ENCODE data around the gene C4orf54. TPM values are rescaled to one million over a fixed set of nuclear protein-coding genes. Genes with fewer than 3 reads are reported as not detected.

The C4orf54 gene
- total and polyA plus RNA-seq, 2 of the 4 experiments (the other 2 are of a cell fraction), result not detected

DNA sequence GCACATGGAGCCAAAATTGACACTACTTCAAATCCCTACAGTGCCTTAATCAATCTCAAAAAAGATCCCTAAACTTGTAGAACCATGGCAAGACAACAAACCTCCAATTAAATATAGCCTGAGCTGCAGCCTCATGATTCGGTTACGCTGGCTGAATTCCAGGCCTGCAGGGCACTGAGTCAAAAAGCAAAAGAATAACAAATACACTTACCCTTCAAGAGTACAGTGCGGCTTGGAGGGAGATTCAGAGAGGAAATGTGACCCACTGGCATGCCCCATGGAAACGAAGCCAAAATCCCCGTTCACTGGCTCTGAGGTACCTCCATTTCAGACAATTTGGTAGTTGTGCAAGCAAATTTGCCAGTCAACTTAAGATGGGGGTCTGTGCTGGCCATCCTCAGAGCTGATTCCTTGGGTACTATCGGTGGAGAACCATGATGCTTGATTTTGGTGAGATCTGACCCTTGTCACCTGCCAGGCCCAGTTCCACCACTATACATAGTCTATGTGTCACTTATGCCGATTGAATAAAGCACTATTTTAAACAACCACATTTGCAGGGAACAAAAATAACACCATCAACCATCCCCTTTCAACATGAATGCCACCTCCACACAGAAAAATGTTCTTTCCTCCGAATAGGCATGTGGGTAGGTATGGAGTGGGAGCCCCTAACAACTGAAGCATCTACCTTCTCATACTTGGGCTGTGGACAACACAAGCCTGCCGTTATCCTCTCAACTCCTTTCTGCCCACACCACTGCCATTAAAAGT, 2.1 kb downstream of the C4orf54 start:
- Histone ChIP-seq H3K27me3 (ENCODE audit: control insufficient read depth, insufficient read depth, low read length) (no peaks in the 10 kb centered on the region), H3K56ac (ENCODE audit: extremely low read depth, insufficient read depth, low read length) (no peak overlapping the region), H3K9me3 (ENCODE audit: control insufficient read depth, insufficient read depth, low read length) (no peaks in the 10 kb centered on the region; the same call in 1 of the 2 replicates), H3K79me1 (ENCODE audit: low read depth in 1 of 2, low read length in 2 of 2) (no peaks in the 10 kb centered on the region), H3K9ac (ENCODE audit: low read depth, low read length) (no peak overlapping the region), H2BK15ac (ENCODE audit: low read depth, low read length) (no peak overlapping the region), H2AFZ (replicated peaks; ENCODE audit: low read length, poor library complexity) (no peak overlapping the region), H2BK120ac (ENCODE audit: low read depth, low read length) (no peak overlapping the region), H3K4me1 (ENCODE audit: control insufficient read depth, insufficient read depth, low read length) (peaks cover 2% of the 10 kb centered on the region; the same call in 1 of the 2 replicates), H3K18ac (ENCODE audit: low read depth, low read length) (no peak overlapping the region), H3K36me3 (ENCODE audit: control insufficient read depth, insufficient read depth, low read length) (no peaks in the 10 kb centered on the region), H4K8ac (ENCODE audit: low read depth in 2 of 2, low read length in 2 of 2) (no peak overlapping the region), H3K9me1 (ENCODE audit: insufficient read depth, low read length) (no peaks in the 10 kb centered on the region), H3K27ac (ENCODE audit: insufficient read depth, low read length) (no peak overlapping the region), H2BK20ac (ENCODE audit: low read depth, low read length) (no peak overlapping the region), H2AK9ac (replicated peaks; ENCODE audit: low read depth, low read length, poor library complexity) (no peak overlapping the region), H4K5ac (ENCODE audit: low read depth, low read length) (no peak overlapping the region), H3K23ac (ENCODE audit: low read depth, low read length) (no peak overlapping the region), H2AK5ac (ENCODE audit: low read depth, low read length) (no peak overlapping the region), H3K4ac (ENCODE audit: low read depth, low read length) (no peak overlapping the region), H2BK5ac (ENCODE audit: low read depth, low read length, poor library complexity, severe bottlenecking) (no peak overlapping the region), H3K14ac (replicated peaks; ENCODE audit: low read depth, low read length) (no peak overlapping the region), H3K4me2 (ENCODE audit: low read depth, low read length) (0 out of 2 replicates have a peak overlapping the region, but pooled peaks have one; percentile 27), H4K91ac (ENCODE audit: insufficient read depth, low read depth, low read length) (no peak overlapping the region), H3K4me3 (ENCODE audit: insufficient read depth, low read depth, low read length) (no peak overlapping the region), H4K20me1 (ENCODE audit: insufficient read depth, low read length) (no peaks in the 10 kb centered on the region)
- ChIA-PET CTCF (no interaction called here), POLR2A (ENCODE audit: unreplicated experiment) (no interaction called here)
- intact Hi-C loops (cut with micrococcal nuclease), result no loop called here
- no TSS peak for BruUV-seq (replicated peaks)
- WGBS, 2 experiments (ENCODE audit: extremely low coverage in 2 of 2, insufficient read length in 1 of 2), result 5% methylated on average over 3 of the region's 9 CpGs; no CpG with 5 or more reads in 1 of the 2 experiments
- ATAC-seq (ENCODE audit: low read depth), result peak; percentile 68
- DNase-seq, result peak; percentile 47
- in situ Hi-C loops (cut with MboI; ENCODE audit: low sequenced_read_pairs), result no loop called here
- dilution Hi-C loops (cut with HindIII; ENCODE audit: low sequenced_read_pairs, unreplicated experiment), result no loop called here
- TF ChIP-seq RCOR1 (IDR thresholded peaks at IDR 0.05; ENCODE audit: insufficient replicate concordance, low read length) (no peak), BHLHE40 (IDR thresholded peaks at IDR 0.05; ENCODE audit: low read depth, low read length) (no peak), RFX5 (IDR thresholded peaks at IDR 0.05; ENCODE audit: low read depth, low read length) (no peak), MXI1 (IDR thresholded peaks at IDR 0.05; ENCODE audit: borderline replicate concordance, low read depth, low read length) (no peak), MAZ (IDR thresholded peaks at IDR 0.05; ENCODE audit: borderline replicate concordance, low read depth, low read length) (no peak), MAFK (IDR thresholded peaks at IDR 0.05; ENCODE audit: low read depth, low read length) (no peak), FOS (IDR thresholded peaks at IDR 0.05; ENCODE audit: low read depth, low read length) (no peak), RAD21 (IDR thresholded peaks at IDR 0.05; ENCODE audit: low read length) (no peak), CEBPB (IDR thresholded peaks at IDR 0.05; ENCODE audit: low read depth, low read length) (no peak), NFE2L2 (IDR thresholded peaks at IDR 0.05; ENCODE audit: low read depth, low read length) (no peak), POLR2A (IDR thresholded peaks at IDR 0.05; ENCODE audit: low read depth, low read length) (no peak)

Data from IMR-90 (cell line).